HG03097 (cell line): Measurements from ENCODE around the gene CLEC2L.
"Not testable (repeated sequence)": the region's sequence is repeated elsewhere in the genome, so short reads cannot be mapped to it uniquely, and the experiment has no call there.

ENCODE experiments used
- ATAC-seq: cut with Tn5 transposase; IDR thresholded peaks from one replicate; pipeline ENCODE4 v1.9.1; 2021; ENCODE audit not compliant: unreplicated experiment, low FRiP score

The CLEC2L gene

DNA sequence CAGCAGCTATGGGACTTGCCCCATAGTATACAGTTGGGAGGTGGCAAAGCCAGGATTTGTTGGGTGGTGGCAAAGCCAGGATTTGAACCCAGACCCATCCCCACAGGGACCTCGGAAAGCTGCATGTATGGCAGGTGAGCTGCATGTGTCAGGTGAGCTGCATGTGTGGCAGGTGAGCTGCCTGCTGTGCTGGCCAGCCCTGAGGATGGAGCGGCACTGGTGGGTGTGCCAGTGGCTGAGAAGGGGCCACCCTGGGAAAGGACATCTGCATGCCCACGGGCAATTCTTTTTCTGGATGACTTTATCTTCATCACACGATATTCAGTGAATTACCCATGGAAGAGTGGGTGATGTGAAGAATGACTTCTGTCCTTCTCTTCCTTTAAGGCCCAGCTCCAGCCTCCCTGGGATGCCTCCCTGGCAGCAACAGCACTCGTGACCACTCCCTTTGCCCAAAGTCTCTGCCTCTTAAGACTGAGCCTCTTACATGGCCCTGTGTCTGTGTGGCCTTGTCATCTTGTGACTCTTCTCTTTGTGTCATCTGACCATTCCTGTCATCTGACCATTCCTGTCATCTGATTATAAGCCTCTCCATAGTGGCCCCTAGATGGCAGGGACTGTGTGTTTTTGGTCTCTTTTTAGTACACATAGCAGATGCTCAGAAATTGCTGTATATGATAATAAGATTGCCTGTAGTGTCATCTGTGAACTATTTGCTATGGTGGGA lies 25.0 kb downstream of the CLEC2L start:
- ATAC-seq = no peak

DNA sequence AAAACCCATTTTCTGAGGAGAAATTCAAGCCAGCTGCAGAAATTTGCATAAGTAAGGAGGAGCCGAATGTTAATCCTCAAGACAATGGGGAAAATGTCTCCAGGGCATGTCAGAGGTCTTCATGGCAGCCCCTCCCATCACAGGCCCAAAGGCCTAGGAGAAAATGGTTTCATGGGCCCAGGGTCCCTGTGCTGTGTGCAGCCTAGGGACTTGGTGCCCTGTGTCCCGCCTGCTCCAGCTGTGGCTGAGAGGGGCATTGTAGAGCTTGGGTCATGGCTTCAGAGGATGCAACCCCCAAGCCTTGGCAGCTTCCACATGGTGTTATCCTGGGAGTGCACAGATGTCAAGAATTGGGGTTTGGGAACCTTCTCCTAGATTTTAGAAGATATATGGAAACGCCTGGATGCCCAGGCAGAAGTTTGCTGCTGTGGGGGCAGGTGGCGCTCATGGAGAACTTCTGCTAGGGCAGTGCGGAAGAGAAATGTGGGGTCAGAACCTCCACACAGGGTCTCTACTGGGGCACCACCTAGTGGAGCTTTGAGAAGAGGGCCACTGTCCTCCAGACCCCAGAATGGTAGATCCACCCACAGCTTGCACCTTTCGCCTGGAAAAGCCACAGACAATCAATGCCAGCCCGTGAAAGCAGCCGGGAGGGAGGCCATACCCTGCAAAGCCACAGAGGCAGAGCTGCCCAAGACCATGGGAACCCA lies 30.7 kb downstream of the CLEC2L start:
- ATAC-seq = not testable (repeated sequence)

DNA sequence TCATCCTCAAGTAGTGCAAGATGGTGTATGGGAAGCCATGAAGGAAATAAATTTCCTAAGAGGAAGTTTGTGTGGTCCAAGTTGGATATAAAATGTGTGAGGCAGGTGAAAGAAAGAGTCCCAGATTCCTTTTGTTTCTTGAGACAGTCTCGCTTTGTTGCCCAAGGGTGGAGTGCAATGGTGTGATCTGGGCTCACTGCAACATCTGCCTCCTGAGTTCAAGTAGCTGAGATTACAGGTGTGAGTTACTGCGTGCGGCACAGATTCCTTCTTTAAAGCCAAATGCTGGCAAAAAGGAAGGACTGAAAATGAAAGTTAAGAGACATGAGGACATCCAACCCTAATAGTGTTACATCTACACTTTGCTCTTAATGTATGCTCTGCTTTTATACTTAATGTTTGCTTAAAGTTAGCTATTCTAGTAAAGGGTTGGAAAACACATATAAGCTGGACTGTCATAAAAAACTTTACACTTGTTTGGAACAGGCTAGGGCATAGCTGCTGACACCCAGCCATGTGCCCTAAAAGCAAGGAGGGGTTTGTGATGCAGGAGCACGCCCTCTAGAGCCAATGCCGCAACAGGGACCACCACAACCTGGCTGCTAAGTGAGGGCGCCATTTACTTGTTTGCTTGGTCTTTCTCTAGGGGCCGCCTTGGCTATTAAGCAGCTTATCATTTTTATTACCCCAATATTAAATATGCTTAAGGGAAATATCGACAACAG lies 34.5 kb downstream of the CLEC2L start:
- no peak for ATAC-seq

DNA sequence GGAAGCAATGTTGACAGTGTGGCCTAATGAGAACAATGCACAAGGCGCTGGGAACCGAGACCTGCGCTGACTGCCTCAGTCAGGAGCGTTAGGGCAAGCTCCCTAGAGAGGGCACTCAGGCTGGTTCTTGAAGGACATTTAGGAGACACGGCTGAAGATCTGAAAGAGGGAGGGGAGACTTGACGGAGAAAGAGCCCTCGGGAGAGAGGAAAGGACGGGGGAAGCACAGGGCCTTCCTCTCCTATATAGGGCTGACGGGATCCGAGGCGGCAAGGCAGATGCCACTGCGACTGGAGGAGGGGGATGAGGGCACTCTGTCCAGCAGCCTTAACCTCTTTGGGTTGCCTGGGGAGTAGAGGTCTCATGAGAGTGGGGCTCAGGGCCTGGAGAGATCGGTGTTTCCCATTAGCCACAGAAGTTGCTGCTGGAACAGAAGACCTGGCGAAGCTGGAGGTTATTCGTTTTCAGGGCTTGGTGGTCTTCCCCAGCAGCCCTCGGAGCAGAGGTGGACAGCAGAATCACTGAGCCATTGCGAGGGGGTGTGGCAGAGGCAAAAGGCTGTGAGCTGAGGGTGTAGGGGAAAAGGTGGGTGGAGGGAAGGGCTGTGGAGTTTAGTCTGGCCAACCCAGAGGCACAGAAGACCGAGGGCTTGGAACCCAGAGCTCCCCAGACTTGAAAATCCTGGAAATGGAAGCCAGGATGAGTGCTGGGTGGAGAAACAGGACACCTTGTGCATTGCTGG lies 36.0 kb downstream of the CLEC2L start:
- ATAC-seq = no peak

DNA sequence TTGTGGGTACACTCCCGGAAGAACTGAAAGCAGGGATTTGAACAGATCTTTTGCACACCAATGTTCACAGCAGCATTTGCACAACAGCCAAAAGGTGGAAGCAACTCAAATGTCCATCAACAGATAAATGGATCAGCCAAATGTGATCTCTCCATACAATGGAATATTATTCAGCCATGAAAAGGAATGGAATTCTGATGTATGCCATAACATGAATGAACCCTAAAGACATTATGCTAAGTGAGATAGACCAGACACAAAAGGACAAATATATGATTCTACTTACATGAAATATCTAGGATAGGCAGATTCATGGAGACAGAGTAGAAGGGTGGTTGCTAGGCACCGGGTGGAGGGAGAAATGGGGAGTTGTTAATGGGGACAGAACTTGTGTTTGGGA lies 36.7 kb downstream of the CLEC2L start:
- no peak for ATAC-seq

DNA sequence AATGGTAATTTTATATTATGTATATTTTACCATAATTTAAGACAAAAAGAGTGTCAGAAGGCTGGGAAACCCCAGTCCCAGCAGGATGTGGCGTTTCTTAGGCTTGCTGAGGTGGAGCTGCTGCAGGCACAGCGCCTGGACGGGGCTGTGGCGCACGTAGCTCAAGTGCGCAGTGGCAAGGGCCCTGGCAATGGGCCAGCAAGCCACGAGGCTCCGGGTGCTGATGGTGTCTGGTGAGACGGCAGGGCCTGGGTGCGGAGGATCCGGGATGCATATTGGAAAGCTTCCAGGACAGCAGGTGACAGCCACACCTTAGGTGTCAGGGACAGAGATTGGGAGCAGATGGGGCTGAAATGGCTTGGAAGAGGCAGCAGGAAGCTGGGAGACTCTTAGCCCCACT lies 37.2 kb downstream of the CLEC2L start:
- no peak for ATAC-seq

DNA sequence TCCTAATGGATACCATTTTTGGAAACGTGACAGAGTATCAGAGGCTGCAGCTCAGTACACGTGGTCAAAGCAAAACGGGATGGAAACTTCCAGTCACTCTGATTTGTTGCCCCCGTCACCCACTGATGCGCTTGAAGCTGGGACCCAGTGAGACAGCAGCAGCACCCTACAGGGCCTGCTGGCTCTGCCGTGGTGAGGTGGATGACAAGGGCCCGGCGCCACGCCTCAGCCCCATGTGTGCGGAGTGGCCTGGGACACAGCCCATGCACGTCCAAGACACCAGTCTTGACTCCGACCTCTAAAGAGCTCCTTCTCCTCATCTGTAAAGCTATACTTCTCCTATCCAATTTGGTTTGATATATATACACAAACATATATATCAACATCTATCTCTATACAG lies 39.0 kb downstream of the CLEC2L start:
- ATAC-seq = no peak

DNA sequence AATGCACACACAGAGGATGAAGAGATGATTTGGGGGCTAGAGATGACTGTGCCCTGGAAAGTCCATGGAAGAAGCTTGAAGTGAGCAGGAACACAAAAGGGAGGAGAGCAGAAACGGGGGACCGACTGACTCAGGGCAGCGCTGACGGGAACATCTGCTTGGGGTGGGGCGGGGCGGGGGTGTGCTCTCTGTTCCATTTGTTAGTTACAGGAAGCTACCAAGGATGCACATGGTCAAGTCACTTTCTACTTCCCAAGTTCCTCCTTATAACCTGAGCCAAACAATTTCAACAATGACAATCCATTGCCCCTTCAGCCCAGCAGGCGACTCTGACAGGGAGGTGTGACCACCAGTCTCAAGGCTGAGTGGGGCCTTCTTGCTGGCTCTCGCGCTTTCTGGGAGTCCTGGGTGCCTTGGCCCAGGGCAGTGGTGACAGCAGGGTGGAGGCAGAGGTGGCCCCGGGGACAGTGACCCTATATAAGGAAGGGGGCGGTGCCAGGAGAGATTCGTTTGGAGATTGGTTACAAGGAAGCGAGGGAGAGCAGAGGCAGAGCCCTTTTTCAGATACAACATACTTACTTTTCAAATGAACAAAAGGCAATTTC lies 39.6 kb downstream of the CLEC2L start:
- no peak for ATAC-seq

DNA sequence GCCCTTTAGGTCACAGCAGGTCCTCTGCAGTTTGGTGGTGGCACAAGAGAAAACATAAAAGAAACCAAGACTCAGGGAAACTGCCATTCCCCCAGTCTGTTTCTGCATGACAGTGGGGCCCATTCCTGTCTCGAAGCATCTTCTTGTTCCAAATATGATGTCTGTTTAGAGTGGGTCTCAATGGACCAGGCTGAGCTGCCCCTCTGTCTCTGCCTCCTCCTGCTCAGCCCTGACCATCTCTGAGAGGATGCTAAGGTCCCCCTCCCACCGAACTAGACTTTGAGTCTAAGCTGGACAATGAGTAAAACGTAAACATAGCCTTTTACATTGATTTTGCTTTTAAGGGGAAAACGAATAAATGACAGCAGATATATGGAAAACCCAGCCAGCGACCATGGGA lies 40.4 kb downstream of the CLEC2L start:
- no peak for ATAC-seq

DNA sequence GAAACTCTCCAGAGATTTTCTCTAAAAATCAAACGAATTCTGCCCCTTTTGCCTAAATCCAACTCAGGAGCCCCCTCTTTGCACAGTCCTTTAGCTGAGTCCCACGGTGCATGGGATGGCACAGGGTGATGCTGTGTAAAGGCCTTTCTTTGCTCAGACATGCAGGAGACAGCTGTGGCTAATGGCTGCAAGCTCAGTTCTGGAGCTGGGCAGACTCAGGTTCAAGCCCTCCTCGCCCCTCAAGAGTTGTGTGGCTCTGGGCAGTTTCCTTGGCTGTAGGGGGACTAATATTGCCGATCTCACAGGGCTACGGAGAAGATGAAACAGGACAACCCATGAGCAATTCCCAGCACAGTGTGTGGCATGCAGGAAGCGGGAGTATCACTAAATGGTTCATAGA lies 42.6 kb downstream of the CLEC2L start:
- ATAC-seq = no peak

DNA sequence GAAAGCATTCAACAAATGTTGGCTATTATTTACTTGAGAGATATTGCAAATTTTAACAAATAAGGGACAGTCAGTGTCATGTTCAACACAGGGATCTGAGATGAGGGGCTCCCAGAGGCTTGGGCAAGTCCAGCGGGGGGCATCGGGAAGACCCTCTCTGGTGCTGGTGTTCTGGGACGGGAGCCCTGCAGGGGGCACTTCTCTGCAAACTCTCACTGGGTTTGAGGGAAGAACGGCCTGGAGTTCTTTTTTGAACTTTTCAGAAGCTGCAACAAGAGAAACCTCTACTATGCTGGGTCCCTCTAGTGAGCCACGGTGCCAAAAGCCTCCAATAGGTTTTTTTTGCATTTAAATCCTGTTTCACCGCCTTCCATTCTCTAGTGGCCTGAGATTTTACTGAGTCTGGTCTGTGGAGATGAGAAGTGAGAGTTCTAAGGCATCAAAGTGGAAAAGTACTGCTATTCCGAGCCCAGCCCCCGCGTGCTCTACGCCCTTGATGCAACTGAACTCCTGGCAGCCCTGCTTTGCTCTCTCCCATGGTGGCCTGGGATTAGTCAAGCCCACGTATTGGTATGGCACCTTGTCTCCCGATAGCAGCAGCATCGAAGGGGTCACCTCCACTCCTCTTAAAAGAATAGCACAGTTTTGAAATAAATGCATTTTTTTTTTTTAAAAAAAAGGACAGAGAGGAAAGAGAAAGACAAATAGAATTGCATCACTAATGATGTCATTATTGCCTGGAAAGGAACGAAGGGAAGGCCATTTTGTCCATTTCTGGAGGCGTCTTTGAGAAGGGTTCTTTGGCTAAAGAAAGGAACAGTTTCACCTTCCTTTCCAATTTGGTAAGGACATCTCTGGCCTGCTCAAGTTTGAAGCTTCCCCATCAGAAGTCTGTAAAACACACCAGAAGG lies 43.5 kb downstream of the CLEC2L start:
- ATAC-seq = no peak

DNA sequence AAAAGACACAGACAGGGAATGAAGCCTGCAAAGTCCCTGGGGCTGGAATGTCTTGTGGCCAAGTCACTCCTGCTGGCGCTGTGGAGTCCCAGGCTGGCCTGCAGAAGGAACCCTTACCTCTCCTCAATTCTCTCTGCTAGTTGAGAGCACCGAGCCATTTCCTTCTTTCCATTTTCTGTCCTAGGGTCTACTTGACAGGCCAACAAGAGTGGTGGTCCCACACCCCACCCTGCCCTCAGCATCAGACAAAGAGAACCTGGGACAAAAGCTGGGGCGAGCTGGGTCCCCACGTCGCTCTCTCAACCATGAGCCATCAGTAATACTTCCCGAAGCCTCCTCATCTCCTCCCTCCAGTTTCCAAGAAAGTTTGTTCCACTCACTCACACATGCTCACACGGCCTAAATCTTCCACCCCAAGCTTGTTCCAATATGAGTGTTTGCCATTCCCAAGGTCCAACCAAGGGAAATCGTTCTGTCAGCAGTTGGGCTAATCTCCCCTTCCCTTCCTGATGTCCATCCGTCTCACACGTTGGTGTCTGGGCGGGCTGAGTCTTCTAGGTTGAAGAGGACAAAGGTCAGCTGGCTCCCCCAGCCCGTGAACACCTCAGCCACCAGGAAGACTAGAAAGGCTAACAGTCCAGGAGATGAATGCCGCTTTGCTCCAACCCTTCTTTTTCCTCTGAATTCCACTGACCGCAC lies 44.3 kb downstream of the CLEC2L start:
- ATAC-seq = no peak

DNA sequence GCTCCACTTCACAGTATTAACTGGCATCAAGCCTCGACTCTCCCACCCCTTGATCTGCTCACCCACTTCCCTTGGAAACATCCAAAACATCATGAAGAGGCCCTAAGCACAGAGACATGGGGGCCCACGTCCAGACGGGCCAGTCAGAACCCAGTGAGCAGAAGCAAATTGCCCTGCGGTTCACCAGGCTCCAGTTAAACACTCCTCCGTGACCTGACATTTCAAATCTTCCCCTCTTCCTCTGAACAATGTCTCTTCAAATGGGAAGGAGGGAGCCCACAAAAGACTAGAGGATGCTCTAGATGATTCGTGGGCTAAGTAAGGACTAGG lies 44.8 kb downstream of the CLEC2L start:
- ATAC-seq = no peak

DNA sequence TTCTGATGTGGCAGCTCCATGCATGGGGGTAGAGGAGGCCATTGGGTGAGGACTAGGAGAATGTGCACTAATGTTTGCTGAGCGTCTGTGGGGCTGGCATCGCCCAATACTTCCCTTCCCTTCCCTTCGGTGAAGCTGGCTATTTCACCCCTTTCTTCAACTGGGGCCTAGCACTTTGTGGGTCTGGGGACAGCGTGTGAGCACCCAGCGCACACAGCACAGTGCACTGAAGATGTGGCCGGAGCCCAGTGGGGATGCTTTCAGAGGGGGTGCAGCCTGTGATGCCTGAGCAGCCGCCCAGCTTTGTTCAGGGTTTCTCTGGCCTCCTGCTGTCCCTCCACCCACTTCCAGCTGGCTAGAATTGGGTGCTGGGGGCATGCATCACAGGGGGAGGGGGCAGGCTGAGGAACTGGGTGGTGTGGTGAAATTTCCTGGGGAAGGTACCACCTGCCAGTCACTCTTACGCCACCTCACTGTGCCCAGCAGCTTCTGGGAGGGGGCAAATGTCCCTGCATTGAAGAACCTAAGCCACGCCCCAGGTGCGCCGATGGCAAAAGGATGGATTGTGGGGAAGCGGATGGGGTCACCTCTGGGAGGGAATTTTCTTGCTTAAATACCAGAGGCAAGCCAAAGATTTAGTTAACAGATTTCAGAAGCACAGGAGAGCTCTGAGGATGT lies 45.5 kb downstream of the CLEC2L start:
- no peak for ATAC-seq

DNA sequence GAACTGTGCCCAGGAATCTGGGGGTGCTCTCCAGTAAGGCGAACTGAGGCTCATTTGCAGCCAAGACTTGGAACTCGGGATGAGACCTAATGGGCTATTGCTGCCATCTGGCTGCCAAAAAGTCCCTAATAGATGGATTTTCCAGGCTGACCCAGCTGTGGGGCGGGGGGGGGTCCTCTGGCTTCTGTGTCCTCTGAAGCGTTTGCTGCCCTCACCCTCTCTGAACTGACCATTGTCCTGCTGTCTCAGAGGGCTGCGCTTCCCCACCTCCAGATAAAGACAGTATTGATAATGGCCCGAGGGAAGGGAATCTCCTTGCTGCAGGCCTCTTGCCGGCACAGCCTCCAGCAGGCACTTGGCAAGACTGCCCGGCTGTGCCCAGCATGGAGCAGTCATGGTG lies 46.6 kb downstream of the CLEC2L start:
- no peak for ATAC-seq

DNA sequence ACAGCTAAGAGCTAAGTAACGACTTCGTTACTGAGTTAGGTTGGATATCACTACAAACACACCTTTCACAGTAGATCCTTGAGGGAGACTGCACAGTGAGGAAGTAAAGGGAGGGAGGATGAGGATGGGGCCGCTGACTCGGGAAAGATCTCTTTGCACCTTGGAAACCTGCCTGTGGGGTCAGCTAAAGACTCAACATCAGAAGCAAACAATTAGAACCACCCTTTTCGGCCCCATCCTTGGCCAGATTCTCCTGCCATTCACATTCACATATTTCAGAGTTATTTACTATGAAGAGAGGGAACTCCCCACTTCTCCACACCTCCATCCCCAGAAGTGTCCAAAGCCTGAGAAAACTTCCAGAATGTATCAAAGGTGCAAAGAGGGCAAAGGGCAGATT lies 47.1 kb downstream of the CLEC2L start:
- ATAC-seq = no peak

DNA sequence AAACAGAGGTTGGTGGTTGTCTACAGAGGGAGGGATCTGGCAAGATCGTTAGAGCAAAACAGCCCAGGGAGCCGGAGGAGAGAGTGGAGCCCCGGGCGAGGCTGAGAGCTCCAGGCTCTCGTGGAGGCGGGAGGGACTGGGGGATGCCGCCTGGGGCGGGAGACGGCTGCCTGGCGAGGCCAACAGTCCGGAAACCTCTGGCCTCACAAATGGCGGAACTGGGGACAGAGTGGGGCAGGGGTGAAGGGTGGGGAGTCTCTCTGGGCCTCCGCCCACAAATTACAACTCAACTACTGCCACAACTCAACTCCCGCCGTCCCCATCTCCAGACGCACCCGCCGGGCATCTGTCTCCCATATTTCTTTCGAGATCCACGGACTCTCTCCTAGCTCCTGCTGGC lies 47.7 kb downstream of the CLEC2L start:
- no peak for ATAC-seq

DNA sequence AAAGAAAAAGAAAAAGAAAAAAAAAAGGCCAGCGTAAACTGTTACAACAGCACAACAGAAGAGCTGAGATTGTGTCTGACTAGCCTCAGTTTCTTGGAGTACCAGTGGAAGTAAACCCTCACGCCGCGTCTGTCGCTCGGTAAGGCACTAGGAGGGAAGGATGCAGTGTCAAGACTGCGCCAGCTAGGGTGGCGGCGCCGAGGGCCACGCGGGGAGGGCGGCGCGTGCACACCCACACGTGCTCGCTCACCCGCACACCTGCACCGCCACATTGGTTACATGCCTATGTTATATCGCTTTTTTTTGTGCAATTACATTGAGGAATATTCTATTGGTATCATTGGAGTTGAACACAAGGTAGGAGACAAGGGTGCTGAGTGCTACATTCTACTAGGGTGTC lies 48.2 kb downstream of the CLEC2L start:
- ATAC-seq = no peak

DNA sequence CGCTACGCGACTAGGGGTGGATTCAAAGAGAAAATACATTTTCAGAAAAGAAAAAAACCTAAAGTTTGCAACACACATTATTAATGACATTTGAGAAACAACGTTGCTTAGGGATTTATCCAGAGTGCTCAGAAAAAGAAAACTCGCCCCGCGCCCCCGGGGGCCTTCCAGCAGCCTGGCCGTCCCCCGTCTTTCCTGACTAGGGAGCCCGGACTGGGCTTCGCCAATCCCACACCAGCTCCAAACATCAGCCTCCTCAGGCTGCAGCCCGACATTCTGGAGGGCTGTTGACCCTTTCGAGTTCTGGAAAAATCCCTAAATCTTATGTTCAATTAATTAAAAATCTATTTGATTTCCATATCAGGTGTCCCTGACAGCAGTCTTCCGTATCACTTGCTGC lies 48.6 kb downstream of the CLEC2L start:
- ATAC-seq = no peak
